ENCODE data around the gene BRD3OS. TPM values are rescaled to one million over a fixed set of nuclear protein-coding genes. Genes with fewer than 3 reads are reported as not detected.

BRD3OS gene
- total and polyA plus RNA-seq, 2 of the 13 experiments (the other 11 are each of a cell fraction or from before 2014, with no cell fraction given): 4.9 to 5.7 TPM

- no peak for TF ChIP-seq HMGXB4 (CRISPR knock-in tag; IDR thresholded peaks at IDR 0.05; ENCODE audit: borderline replicate concordance in 1 of 2, low read depth in 1 of 2)
- TF ChIP-seq IKZF1 (IDR thresholded peaks at IDR 0.05): no peak
- TF ChIP-seq ZNF709 (CRISPR knock-in tag; IDR thresholded peaks at IDR 0.05): no peak
- TF ChIP-seq ZNF207 (IDR thresholded peaks at IDR 0.05; ENCODE audit: borderline replicate concordance): 0 out of 2 replicates have a peak, but pooled peaks have one; percentile 14
- TF ChIP-seq CBX1 (IDR thresholded peaks at IDR 0.05; ENCODE audit: low read depth): no peak
- TF ChIP-seq AGO2 (optimal IDR thresholded peaks at IDR 0.05; ENCODE audit: low read depth, low read length): no peak
- TF ChIP-seq HNRNPL (IDR thresholded peaks at IDR 0.05; ENCODE audit: low read depth, low read length): 0 out of 2 replicates have a peak, but pooled peaks have one; percentile 15
- no peak for TF ChIP-seq DMAP1 (CRISPR knock-in tag; IDR thresholded peaks at IDR 0.05)
- TF ChIP-seq, protein P1, sequence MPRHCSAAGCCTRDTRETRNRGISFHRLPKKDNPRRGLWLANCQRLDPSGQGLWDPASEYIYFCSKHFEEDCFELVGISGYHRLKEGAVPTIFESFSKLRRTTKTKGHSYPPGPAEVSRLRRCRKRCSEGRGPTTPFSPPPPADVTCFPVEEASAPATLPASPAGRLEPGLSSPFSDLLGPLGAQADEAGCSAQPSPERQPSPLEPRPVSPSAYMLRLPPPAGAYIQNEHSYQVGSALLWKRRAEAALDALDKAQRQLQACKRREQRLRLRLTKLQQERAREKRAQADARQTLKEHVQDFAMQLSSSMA (CRISPR knock-in tag; IDR thresholded peaks at IDR 0.05): no peak
- no peak for TF ChIP-seq ZNF451 (CRISPR knock-in tag; IDR thresholded peaks at IDR 0.05)
- no peak for TF ChIP-seq TCF12 (IDR thresholded peaks at IDR 0.05)
- TF ChIP-seq TCF12 (CRISPR knock-in tag; IDR thresholded peaks at IDR 0.05): no peak
- TF ChIP-seq ZNF205 (CRISPR knock-in tag; IDR thresholded peaks at IDR 0.05): no peak
- no peak for TF ChIP-seq ZNF614 (CRISPR knock-in tag; IDR thresholded peaks at IDR 0.05; ENCODE audit: borderline replicate concordance)
- no peak for TF ChIP-seq AKAP8 (CRISPR knock-in tag; IDR thresholded peaks at IDR 0.05)
- TF ChIP-seq, protein P2, sequence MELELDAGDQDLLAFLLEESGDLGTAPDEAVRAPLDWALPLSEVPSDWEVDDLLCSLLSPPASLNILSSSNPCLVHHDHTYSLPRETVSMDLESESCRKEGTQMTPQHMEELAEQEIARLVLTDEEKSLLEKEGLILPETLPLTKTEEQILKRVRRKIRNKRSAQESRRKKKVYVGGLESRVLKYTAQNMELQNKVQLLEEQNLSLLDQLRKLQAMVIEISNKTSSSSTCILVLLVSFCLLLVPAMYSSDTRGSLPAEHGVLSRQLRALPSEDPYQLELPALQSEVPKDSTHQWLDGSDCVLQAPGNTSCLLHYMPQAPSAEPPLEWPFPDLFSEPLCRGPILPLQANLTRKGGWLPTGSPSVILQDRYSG (CRISPR knock-in tag; IDR thresholded peaks at IDR 0.05): no peak
- TF ChIP-seq, protein P3, sequence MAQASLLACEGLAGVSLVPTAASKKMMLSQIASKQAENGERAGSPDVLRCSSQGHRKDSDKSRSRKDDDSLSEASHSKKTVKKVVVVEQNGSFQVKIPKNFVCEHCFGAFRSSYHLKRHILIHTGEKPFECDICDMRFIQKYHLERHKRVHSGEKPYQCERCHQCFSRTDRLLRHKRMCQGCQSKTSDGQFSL (CRISPR knock-in tag; IDR thresholded peaks at IDR 0.05): no peak
- no peak for TF ChIP-seq ZNF839 (CRISPR knock-in tag; IDR thresholded peaks at IDR 0.05; ENCODE audit: borderline replicate concordance)
- peak; percentile 43 for TF ChIP-seq STAG1 (CRISPR knock-in tag; IDR thresholded peaks at IDR 0.05)
- TF ChIP-seq, protein P4, sequence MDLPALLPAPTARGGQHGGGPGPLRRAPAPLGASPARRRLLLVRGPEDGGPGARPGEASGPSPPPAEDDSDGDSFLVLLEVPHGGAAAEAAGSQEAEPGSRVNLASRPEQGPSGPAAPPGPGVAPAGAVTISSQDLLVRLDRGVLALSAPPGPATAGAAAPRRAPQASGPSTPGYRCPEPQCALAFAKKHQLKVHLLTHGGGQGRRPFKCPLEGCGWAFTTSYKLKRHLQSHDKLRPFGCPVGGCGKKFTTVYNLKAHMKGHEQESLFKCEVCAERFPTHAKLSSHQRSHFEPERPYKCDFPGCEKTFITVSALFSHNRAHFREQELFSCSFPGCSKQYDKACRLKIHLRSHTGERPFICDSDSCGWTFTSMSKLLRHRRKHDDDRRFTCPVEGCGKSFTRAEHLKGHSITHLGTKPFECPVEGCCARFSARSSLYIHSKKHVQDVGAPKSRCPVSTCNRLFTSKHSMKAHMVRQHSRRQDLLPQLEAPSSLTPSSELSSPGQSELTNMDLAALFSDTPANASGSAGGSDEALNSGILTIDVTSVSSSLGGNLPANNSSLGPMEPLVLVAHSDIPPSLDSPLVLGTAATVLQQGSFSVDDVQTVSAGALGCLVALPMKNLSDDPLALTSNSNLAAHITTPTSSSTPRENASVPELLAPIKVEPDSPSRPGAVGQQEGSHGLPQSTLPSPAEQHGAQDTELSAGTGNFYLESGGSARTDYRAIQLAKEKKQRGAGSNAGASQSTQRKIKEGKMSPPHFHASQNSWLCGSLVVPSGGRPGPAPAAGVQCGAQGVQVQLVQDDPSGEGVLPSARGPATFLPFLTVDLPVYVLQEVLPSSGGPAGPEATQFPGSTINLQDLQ (CRISPR knock-in tag; IDR thresholded peaks at IDR 0.05): no peak
- no peak for TF ChIP-seq TBL1XR1 (IDR thresholded peaks at IDR 0.05; ENCODE audit: borderline replicate concordance, low read length, partially characterized antibody)
- TF ChIP-seq, protein P5, sequence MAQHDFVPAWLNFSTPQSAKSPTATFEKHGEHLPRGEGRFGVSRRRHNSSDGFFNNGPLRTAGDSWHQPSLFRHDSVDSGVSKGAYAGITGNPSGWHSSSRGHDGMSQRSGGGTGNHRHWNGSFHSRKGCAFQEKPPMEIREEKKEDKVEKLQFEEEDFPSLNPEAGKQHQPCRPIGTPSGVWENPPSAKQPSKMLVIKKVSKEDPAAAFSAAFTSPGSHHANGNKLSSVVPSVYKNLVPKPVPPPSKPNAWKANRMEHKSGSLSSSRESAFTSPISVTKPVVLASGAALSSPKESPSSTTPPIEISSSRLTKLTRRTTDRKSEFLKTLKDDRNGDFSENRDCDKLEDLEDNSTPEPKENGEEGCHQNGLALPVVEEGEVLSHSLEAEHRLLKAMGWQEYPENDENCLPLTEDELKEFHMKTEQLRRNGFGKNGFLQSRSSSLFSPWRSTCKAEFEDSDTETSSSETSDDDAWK (CRISPR knock-in tag; IDR thresholded peaks at IDR 0.05): no peak
- no peak for TF ChIP-seq GLI4 (CRISPR knock-in tag; IDR thresholded peaks at IDR 0.05; ENCODE audit: borderline replicate concordance)
- no peak for TF ChIP-seq ADNP (CRISPR knock-in tag; IDR thresholded peaks at IDR 0.05)
- no peak for TF ChIP-seq ZNF674 (CRISPR knock-in tag; IDR thresholded peaks at IDR 0.05; ENCODE audit: low read depth)
These were observed 25.4 kb upstream of the BRD3OS start (continued) for GRCh38 chr9:133999851-134000265.
